HEK293T (cell line): Measurements from ENCODE around the gene ANO2.

Experiments used
- ARNT ChIP-seq: fragments of 450-650 bp; IDR thresholded peaks from 2 replicates; pipeline ENCODE4 v1.6.1; 2017; ENCODE audit warnings: mild to moderate bottlenecking
- FOXM1 ChIP-seq: fragments of 450-650 bp; IDR thresholded peaks from 2 replicates; pipeline ENCODE4 v1.6.1; 2017; ENCODE audit warnings: mild to moderate bottlenecking, borderline replicate concordance
- HDGF ChIP-seq: fragments of 450-650 bp; IDR thresholded peaks from 2 replicates; pipeline ENCODE4 v1.6.1; 2017; ENCODE audit warnings: antibody characterized with exemption, borderline replicate concordance
- LEF1 ChIP-seq: fragments of 450-650 bp; IDR thresholded peaks from 2 replicates; pipeline ENCODE4 v1.6.1; 2017; ENCODE audit warnings: mild to moderate bottlenecking, borderline replicate concordance
- NFRKB ChIP-seq: fragments of 450-650 bp; IDR thresholded peaks from 2 replicates; pipeline ENCODE4 v1.6.1; 2016; ENCODE audit warnings: mild to moderate bottlenecking, moderate library complexity
- SP1 ChIP-seq: fragments of 450-650 bp; IDR thresholded peaks from 2 replicates; pipeline ENCODE4 v1.6.1; 2017
- ZNF384 ChIP-seq: fragments of 450-650 bp; IDR thresholded peaks from 2 replicates; pipeline ENCODE4 v1.6.1; 2016

DNA sequence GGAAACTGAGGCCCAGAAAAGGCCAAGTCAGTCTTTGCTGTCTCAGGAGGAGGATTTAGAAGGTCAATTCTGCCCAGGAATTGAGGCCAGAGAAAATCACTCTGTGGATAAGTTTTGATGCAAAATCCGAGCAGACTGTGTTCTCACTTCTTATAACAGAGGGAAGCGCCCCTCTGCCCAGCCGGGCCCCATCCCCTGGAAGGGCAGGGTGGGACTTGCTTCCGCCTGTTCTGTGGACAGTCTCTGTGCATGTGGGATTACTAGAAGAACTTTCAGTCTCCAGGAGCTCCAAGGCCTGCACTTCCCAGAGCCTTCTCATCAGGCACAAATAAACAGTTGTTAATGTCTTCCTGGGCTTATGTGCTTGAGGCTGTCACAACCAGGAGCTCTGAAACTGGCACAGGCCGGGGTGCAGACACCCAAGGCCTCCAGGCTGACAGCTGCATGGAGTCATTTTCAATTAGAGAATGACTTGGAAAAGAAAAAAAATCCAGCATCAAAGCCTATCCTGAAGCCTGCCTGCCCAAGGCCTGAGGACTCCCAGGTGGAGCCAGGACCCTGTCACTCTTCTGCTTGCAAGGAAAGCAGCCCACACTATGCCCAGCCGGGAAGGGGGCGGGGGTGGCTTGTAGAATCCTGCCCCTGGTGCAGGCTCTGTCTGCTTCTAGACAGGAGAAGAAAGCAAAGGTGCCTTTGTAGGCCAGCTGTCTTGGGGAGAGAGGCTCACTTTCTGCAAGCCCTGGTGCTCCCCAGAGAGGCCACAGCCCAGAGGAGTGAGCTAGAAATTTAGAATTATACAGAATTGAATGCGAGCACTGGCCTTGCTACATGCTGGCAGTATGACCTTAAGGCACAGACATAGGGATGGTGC, 428.5 kb downstream of the ANO2 start:
- TF ChIP-seq NFRKB, result no peak
- no peak for TF ChIP-seq SP1
- TF ChIP-seq ZNF384, result no peak
- no peak for TF ChIP-seq HDGF
- no peak for TF ChIP-seq LEF1
- no peak for TF ChIP-seq ARNT
- TF ChIP-seq FOXM1, result no peak
